ENCODE measurements around the gene EML6. TPM values are rescaled to one million over a fixed set of nuclear protein-coding genes. Genes with fewer than 3 reads are reported as not detected.

The EML6 gene
- total RNA-seq: 0.32 and 1.4 TPM in 2 replicates

DNA sequence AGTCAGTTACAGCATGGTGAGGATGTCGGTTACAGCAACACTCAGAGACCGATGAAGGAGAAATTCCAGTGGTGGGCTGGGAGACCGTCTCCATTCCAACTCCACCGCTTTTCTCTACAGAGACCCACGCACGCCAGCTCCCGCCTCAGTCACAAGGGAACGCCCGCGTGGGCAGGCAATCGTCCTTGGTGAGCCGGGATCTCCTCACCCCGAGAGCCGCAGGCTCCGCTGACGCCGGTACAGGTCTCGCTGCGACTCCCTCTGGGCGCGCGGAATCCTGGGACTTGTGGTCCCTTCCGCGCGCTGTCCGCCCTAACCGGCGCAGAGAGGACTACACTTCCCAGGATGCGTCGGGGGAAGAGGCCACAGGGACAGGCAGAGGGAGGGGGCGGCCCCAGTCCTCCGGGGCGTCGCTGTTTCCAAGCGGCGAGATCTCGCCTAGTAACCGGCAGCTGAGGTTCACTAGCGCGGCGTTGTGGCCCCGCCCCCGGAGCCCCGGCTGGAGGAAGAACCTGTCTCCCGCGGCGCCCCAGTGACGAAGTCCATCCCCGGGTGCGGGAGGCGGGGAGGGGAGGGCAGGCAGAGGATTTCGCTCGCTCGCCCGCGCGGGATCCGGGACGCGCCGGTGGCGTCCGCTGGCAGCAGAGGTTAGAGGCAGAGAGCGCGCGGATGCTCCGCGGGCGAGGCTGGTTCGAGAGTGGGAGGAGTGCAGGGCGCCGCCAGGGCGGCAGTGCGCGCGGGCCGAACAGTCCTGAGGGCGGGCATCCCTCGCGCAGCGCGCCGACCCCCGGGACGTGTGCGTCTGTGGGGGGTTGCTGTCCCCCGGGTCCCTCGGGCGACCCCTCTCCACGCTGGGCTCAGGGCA lies at the start of gene EML6:
Gene EML6 (plus strand): TSS at position 532 of the 865 bp plus-strand sequence. CDS start 1,400 bp downstream, outside the sequence.

